ENCODE results near the gene KMT5B. TPM values are rescaled to one million over a fixed set of nuclear protein-coding genes. Genes with fewer than 3 reads are reported as not detected.

Gene KMT5B
- total and polyA plus RNA-seq, 2 of the 13 experiments (the other 11 are each of a cell fraction or from before 2014, with no cell fraction given), result 17.6 to 23.7 TPM

DNA sequence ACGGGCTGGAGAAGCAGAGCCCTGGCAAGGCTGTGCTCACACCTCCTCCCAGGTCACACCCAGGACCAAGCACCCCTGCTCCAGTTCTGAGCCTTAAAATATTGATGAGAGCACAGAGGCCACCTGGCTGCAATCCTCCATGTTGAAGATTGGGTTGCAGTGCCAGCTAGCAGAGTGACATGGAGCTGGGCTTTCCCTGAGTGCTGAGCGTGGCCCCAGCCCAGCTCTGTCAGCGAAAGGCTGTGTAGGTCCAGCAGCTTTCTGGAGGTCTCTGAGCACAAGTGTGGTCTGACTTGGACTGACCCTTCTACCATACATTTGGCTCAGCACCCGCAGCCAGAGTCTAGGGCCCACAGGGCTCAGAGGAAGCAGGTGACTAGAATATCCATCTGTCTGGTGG is 87.9 kb downstream of the KMT5B start (continued):
- TF ChIP-seq ZNF709 (CRISPR knock-in tag; IDR thresholded peaks at IDR 0.05), result no peak
- no peak for TF ChIP-seq YEATS4 (CRISPR knock-in tag; IDR thresholded peaks at IDR 0.05; ENCODE audit: borderline replicate concordance)
- no peak for TF ChIP-seq ZNF615 (CRISPR knock-in tag; IDR thresholded peaks at IDR 0.05; ENCODE audit: borderline replicate concordance)
- TF ChIP-seq XBP1 (CRISPR knock-in tag; IDR thresholded peaks at IDR 0.05), result no peak
- 0 out of 2 replicates have a peak, but pooled peaks have one; percentile 8 for TF ChIP-seq GABPB1 (CRISPR knock-in tag; IDR thresholded peaks at IDR 0.05)
- TF ChIP-seq ZZZ3 (CRISPR knock-in tag; IDR thresholded peaks at IDR 0.05; ENCODE audit: borderline replicate concordance), result no peak
- no peak for TF ChIP-seq NCOR1 (IDR thresholded peaks at IDR 0.05; ENCODE audit: borderline replicate concordance, low read length)
- no peak for TF ChIP-seq MEIS2 (CRISPR knock-in tag; IDR thresholded peaks at IDR 0.05)
- TF ChIP-seq ZNF607 (CRISPR knock-in tag; IDR thresholded peaks at IDR 0.05; ENCODE audit: borderline replicate concordance), result no peak
- TF ChIP-seq, protein P1, sequence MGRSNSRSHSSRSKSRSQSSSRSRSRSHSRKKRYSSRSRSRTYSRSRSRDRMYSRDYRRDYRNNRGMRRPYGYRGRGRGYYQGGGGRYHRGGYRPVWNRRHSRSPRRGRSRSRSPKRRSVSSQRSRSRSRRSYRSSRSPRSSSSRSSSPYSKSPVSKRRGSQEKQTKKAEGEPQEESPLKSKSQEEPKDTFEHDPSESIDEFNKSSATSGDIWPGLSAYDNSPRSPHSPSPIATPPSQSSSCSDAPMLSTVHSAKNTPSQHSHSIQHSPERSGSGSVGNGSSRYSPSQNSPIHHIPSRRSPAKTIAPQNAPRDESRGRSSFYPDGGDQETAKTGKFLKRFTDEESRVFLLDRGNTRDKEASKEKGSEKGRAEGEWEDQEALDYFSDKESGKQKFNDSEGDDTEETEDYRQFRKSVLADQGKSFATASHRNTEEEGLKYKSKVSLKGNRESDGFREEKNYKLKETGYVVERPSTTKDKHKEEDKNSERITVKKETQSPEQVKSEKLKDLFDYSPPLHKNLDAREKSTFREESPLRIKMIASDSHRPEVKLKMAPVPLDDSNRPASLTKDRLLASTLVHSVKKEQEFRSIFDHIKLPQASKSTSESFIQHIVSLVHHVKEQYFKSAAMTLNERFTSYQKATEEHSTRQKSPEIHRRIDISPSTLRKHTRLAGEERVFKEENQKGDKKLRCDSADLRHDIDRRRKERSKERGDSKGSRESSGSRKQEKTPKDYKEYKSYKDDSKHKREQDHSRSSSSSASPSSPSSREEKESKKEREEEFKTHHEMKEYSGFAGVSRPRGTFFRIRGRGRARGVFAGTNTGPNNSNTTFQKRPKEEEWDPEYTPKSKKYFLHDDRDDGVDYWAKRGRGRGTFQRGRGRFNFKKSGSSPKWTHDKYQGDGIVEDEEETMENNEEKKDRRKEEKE (IDR thresholded peaks at IDR 0.05), result no peak
- TF ChIP-seq HIVEP1 (CRISPR knock-in tag; IDR thresholded peaks at IDR 0.05), result no peak
- peak; percentile 26; the same call in 1 of the 2 replicates for TF ChIP-seq UBTF (CRISPR knock-in tag; IDR thresholded peaks at IDR 0.05)
- TF ChIP-seq ZNF768 (CRISPR knock-in tag; IDR thresholded peaks at IDR 0.05), result peak; percentile 89

Measured in HepG2 (cell line).